MM.1S (cell line): Measurements from ENCODE around the gene DIP2C.

Experiments used
- EZH2phosphoT487 ChIP-seq: fragments of 300-600 bp; sonication (generic); IDR thresholded peaks from 2 replicates; pipeline ENCODE4 v1.6.1; 2018; ENCODE audit warnings: antibody characterized with exemption, low read length
- TF ChIP-seq, protein P1 (sequence below): fragments of 300-600 bp; sonication (generic); IDR thresholded peaks from 2 replicates; pipeline ENCODE4 v1.5.1; 2016; ENCODE audit warnings: antibody characterized with exemption, low read length, mixed read lengths

- TF ChIP-seq, protein P1, sequence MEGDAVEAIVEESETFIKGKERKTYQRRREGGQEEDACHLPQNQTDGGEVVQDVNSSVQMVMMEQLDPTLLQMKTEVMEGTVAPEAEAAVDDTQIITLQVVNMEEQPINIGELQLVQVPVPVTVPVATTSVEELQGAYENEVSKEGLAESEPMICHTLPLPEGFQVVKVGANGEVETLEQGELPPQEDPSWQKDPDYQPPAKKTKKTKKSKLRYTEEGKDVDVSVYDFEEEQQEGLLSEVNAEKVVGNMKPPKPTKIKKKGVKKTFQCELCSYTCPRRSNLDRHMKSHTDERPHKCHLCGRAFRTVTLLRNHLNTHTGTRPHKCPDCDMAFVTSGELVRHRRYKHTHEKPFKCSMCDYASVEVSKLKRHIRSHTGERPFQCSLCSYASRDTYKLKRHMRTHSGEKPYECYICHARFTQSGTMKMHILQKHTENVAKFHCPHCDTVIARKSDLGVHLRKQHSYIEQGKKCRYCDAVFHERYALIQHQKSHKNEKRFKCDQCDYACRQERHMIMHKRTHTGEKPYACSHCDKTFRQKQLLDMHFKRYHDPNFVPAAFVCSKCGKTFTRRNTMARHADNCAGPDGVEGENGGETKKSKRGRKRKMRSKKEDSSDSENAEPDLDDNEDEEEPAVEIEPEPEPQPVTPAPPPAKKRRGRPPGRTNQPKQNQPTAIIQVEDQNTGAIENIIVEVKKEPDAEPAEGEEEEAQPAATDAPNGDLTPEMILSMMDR: no peak
- no peak for TF ChIP-seq EZH2phosphoT487
Observed at GRCh38 chr10:480498-480927, 209.0 kb downstream of the DIP2C start.
